A204.1 (cell line): ENCODE measurements around the gene HSD17B12.
A peak's percentile ranks its signal among the peaks of the same experiment; 100 is the strongest.
"Not testable (repeated sequence)": the region's sequence is repeated elsewhere in the genome, so short reads cannot be mapped to it uniquely, and the experiment has no call there.

Experiments used
- FAIRE-seq: peaks from 2 replicates; lab custom pipeline; 2012; peaks lifted over from hg19 to GRCh38; lab: Jason Lieb, UNC

Gene HSD17B12

GRCh38 chr11:43680521-43681400 is at the start of gene HSD17B12:
Gene HSD17B12, plus strand, starts transcription at chr11:43680738. Its CDS starts 90 bp downstream, at chr11:43680828.
- FAIRE-seq, result peak; percentile 99

- no peak for FAIRE-seq
Measured at GRCh38 chr11:43631732-43632131, 48.8 kb upstream of the HSD17B12 start.

- FAIRE-seq, result no peak
Measured at GRCh38 chr11:43632181-43632580, 48.4 kb upstream of the HSD17B12 start.

DNA sequence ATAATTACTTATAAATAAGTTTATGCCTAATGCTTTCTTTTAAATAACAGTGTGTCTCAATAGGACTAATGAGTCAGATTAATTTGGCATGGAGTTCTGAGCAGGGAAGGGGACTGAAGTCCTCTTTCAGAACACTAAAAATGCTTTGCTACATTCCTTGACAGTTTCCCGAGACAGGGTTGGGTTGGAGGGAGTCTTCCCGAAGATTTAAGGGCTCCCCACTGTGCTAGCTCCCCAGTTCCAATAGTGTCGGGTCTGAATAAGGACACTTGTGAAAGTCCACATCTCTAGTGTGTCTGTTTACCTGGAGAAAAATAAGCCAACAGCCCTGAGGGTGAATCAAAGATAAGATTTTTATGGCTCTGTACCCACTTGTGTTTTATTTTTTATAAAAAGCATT is 41.8 kb upstream of the HSD17B12 start:
- no peak for FAIRE-seq

- FAIRE-seq, result no peak
Measured at GRCh38 chr11:43639224-43639623, 41.3 kb upstream of the HSD17B12 start.

GRCh38 chr11:43639920-43640319 is 40.6 kb upstream of the HSD17B12 start:
- no peak for FAIRE-seq

DNA sequence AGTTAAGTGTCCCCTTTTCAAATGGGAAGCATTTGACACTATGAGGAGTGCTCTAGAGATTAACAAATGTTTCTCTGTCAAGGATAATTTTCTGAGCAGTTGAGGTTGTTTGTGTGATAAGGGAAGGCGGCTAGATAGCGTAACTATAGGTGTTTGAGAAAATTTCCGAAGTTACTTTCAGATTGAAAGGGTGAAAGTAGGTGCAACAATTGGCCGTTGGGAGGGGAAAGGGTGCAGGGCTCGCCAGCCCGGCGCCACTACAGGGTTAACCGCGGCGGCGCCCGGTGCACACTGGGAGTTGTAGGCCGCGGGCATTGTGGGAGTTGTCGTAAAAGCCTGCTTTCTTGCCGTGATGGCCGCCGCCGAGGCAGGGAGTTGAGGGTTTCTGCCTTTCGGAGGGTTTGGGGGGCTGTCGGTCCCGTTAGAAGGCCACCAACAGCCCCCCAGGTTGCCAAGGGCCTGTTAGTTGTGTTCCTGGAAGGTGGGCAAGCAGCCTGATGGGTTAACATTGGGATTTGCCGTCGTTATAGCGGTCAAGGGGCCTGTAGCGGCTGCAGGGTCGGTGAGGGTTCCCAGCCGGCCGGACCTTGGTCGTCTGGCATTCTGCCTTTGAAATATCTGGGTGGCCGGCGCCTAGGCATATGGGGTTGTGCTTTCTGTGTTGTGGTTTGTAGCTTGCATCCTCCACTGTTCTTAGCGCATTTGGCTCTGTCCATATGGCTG is 36.5 kb upstream of the HSD17B12 start:
- peak; percentile 29 for FAIRE-seq

- FAIRE-seq, result no peak
Measured at GRCh38 chr11:43644621-43645299, 35.8 kb upstream of the HSD17B12 start.

DNA sequence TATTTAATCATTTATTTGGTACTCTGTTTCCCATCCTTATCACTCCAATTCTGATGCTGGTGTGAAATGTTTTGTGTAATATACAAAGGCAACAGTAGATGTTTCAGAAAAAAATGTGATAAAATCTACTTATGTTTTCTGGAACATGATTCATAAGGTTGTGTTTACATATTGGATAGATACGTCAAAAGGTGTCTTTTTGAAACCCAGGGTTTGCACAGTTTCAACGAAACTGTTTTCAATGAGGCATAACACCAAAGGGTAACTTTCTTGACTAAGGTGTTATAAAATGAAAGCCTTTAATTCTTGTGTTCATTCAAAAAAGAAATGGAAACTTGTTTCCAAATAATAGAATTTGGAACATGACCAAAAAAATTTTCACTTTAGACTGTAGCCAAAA is 33.8 kb upstream of the HSD17B12 start:
- no peak for FAIRE-seq

GRCh38 chr11:43648888-43649287 is 31.6 kb upstream of the HSD17B12 start:
- FAIRE-seq, result no peak

DNA sequence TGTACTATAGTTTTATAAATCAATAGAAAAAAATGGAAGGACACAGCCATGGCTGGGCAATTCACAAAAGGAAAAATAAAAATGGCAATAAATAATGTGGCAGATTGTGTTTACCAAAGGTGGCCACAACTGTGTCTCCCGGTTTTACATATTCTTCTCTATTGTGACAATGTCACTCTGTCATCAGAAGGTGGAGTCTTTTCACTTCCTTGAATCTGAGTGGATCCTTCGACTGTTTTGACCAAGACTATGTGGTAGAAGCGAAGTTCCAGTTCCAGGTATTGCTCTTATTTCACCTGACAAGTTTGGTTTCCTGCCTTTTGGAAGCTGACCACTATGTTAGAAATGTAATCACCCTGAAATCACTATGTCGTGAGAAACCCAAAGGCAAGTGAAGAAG is 31.0 kb upstream of the HSD17B12 start:
- FAIRE-seq, result no peak

- no peak for FAIRE-seq
Measured at GRCh38 chr11:43649921-43650320, 30.6 kb upstream of the HSD17B12 start.

GRCh38 chr11:43663018-43663417 is 17.5 kb upstream of the HSD17B12 start:
- FAIRE-seq, result not testable (repeated sequence)

GRCh38 chr11:43664295-43664694 is 16.2 kb upstream of the HSD17B12 start:
- no peak for FAIRE-seq

DNA sequence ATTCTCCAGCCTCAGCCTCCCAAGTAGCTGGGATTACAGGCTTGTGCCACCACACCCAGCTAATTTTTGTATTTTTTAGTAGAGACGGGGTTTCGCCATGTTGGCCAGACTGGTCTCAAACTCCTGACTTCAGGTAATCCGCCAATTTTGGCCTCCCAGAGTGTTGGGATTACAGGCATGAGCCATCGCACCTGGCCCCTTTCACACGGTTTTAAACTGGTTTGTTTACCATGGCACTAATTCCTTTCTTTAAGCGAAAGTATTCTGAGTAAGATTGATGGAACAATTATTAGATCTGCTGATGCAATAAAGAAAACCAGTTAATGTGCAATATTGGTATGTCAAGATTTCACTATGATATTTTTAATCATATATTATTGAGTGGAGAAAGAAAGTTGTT is 9.3 kb upstream of the HSD17B12 start:
- FAIRE-seq, result not testable (repeated sequence)

DNA sequence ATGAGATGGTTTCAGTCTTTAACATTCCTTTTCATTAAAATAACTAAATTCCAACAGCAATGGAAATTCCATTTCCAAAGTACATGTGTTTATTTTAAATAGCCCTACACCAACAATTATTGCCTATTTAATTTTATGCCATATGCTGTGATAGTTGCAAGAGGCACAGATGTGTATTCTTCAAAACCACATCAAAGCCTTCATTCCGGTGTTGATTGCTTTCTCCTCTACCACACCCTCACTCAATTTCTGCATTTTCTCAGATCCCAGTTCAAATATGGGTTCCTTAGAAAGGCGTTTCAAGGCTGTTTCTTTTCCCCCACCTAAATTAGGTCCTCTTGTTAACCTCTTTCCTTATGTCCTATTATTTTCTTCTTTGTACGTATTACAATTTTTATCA is 6.0 kb upstream of the HSD17B12 start:
- FAIRE-seq, result no peak

DNA sequence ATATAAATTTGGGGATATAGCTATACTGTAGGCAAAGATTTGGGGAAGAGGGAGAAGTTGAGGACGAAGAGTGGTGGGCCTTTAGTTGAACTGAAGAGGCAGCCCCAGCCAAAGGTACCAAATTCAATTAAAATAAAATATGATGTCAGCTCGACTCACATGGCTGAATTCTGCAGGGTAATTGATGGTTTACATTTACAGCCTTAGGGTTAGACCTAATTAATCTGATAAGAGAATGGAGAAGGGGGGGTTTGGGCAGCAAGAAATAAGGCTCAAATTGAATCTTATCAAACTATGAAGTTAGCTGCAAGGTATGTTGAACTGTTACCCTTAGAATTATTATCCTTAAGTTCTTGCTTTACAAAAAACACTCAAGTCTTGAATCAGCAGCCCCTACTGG is 3.6 kb upstream of the HSD17B12 start:
- FAIRE-seq, result no peak

- FAIRE-seq, result no peak
Measured at GRCh38 chr11:43681401-43681942, 934 bp downstream of the HSD17B12 start.

DNA sequence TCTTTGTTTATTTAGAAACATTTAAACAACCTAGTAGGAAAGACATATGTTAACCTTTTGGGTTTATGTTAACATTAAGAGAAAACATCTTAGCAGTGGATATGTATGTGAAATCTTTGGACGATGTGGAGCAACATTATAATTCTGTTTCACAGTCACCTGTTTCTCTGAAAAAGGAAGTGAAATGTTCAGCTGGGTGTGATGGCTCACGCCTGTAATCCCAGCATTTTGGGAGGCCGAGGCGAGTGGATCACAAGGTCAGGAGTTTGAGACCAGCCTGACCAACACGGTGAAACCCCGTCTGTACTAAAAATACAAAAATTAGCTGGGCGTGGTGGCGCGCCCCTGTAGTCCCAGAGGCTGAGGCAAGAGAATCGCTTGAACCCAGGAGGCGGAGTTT is 1.5 kb downstream of the HSD17B12 start:
- FAIRE-seq, result not testable (repeated sequence)

DNA sequence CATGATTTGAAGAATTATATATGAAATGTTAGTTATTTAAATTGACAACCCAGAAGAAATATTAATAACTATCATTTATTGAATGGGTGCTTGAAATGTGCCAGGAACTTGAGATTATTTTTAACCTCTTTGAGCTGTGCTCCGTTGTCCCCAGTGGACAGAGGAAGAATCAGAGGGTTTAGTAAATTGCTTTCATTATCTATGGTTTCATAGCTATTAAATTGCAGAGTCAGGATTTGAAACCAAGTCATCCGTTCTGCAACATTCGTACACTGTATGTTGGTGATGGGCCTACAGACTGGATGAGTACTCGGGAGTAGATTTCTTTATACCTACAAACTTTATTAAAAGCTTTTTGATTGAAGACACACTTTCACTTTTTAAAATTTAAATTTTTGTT is 4.9 kb downstream of the HSD17B12 start:
- FAIRE-seq, result no peak

GRCh38 chr11:43686207-43686606 is 5.7 kb downstream of the HSD17B12 start:
- FAIRE-seq, result no peak

- FAIRE-seq, result no peak
Measured at GRCh38 chr11:43687120-43687791, 6.7 kb downstream of the HSD17B12 start.
